Activated CD8-positive, alpha-beta T cell treated with anti-CD3 and anti-CD28 coated beads, Interleukin-2, amount 10 ng/mL, durations not matched to agents 7 days and 5 days (primary cell): ENCODE data around the gene METTL22. TPM values are rescaled to one million over a fixed set of nuclear protein-coding genes. Genes with fewer than 3 reads are reported as not detected.

Experiments used
- ATAC-seq: fragments of 150-1000 bp; cut with Tn5 transposase; one replicate; pipeline ENCODE4 v1.10.0; 2021; ENCODE audit warnings: moderate library complexity
- CTCF ChIA-PET: fragments of 350-600 bp; sonication (Branson Sonifier 250); formaldehyde crosslinking; loops from one replicate; lab custom pipeline; 2021; ENCODE audit warnings: antibody characterized with exemption; lab: Charles Lee
- POLR2A ChIA-PET: fragments of 350-600 bp; sonication (Branson Sonifier 250); formaldehyde crosslinking; loops from one replicate; lab custom pipeline; 2021; ENCODE audit warnings: antibody characterized with exemption; lab: Charles Lee
- DNase-seq: peaks from one replicate; pipeline ENCODE4 v3.0.0-alpha.2; 2020
- H3K27ac Mint-ChIP-seq: one replicate; pipeline ENCODE4 v1.8.0; 2021; ENCODE audit warnings: mild to moderate bottlenecking, mixed read lengths
- H3K27me3 Mint-ChIP-seq: one replicate; pipeline ENCODE4 v1.8.0; 2021; ENCODE audit warnings: low read depth, mixed read lengths
- H3K36me3 Mint-ChIP-seq: one replicate; pipeline ENCODE4 v1.8.0; 2021; ENCODE audit warnings: low read depth, mixed read lengths
- H3K4me1 Mint-ChIP-seq: one replicate; pipeline ENCODE4 v1.8.0; 2021; ENCODE audit warnings: low read depth, mixed read lengths
- H3K4me3 Mint-ChIP-seq: one replicate; pipeline ENCODE4 v1.8.0; 2021; ENCODE audit warnings: mild to moderate bottlenecking, mixed read lengths
- H3K9me3 Mint-ChIP-seq: one replicate; pipeline ENCODE4 v1.8.0; 2022; ENCODE audit warnings: mixed read lengths; ENCODE audit not compliant: insufficient read depth
- total RNA-seq, 2 experiments: library from RNA; stranded (reverse); gene quantifications; one replicate each; pipeline ENCODE4 v1.2.3, GENCODE V29; 2021

METTL22 gene
- total RNA-seq, 2 experiments from 2014 or later, result 26.7 to 27.4 TPM

GRCh38 chr16:8656376-8656775 is 34.9 kb downstream of the METTL22 start:
- no peaks in the 10 kb centered on the region for H3K9me3 Mint-ChIP-seq
- no peaks in the 10 kb centered on the region for H3K36me3 Mint-ChIP-seq
- ChIA-PET POLR2A (no interaction called here), CTCF (interaction anchor here (1.3 to 2.3 kb wide), 2 partner anchors 10 to 223 kb away, joined by 3 to 9 read pairs; no protein-coding TSS in a partner anchor)
- ATAC-seq (no peak), DNase-seq (no peak)
- H3K4me3 Mint-ChIP-seq, result no peak overlapping the region
- peaks cover 8% of the 10 kb centered on the region for H3K4me1 Mint-ChIP-seq
- no peak overlapping the region for H3K27ac Mint-ChIP-seq
- no peaks in the 10 kb centered on the region for H3K27me3 Mint-ChIP-seq

- H3K27me3 Mint-ChIP-seq, result no peaks in the 10 kb centered on the region
- ChIA-PET POLR2A (no interaction called here), CTCF (interaction anchor here (1.0 to 2.7 kb wide), 5 partner anchors 15 to 348 kb away, joined by 3 to 10 read pairs (median 3); no protein-coding TSS in a partner anchor)
- H3K27ac Mint-ChIP-seq, result no peak overlapping the region
- ATAC-seq, result peak; percentile 70
- DNase-seq, result peak; percentile 61
- H3K4me1 Mint-ChIP-seq, result no peaks in the 10 kb centered on the region
- H3K36me3 Mint-ChIP-seq, result no peaks in the 10 kb centered on the region
- H3K4me3 Mint-ChIP-seq, result no peak overlapping the region
- no peaks in the 10 kb centered on the region for H3K9me3 Mint-ChIP-seq
Measured at GRCh38 chr16:8660841-8661301, 39.4 kb downstream of the METTL22 start.

- DNase-seq (no peak), ATAC-seq (no peak)
- POLR2A ChIA-PET, result no interaction called here
- Mint-ChIP-seq H3K27me3 (no peaks in the 10 kb centered on the region), H3K27ac (no peak overlapping the region), H3K4me3 (no peak overlapping the region), H3K9me3 (no peaks in the 10 kb centered on the region), H3K4me1 (no peaks in the 10 kb centered on the region), H3K36me3 (no peaks in the 10 kb centered on the region)
- CTCF ChIA-PET, result interaction anchor here (1.0 to 1.4 kb wide), 4 partner anchors 14 to 219 kb away, joined by 3 read pairs; no protein-coding TSS in a partner anchor
Measured at GRCh38 chr16:8661703-8662102, 40.2 kb downstream of the METTL22 start.

GRCh38 chr16:8663192-8664089 is 41.9 kb downstream of the METTL22 start:
- no peaks in the 10 kb centered on the region for H3K27me3 Mint-ChIP-seq
- no peak for DNase-seq
- H3K4me3 Mint-ChIP-seq, result no peak overlapping the region
- no peaks in the 10 kb centered on the region for H3K9me3 Mint-ChIP-seq
- no peak for ATAC-seq
- no peak overlapping the region for H3K27ac Mint-ChIP-seq
- no peaks in the 10 kb centered on the region for H3K36me3 Mint-ChIP-seq
- CTCF ChIA-PET, result interaction anchor here (0.8 to 1.3 kb wide), 2 partner anchors 19 to 217 kb away, joined by 3 to 4 read pairs; no protein-coding TSS in a partner anchor
- POLR2A ChIA-PET, result interaction anchor here (0.7 kb wide), 1 partner anchor 227 kb away, joined by 4 read pairs; no protein-coding TSS in a partner anchor
- H3K4me1 Mint-ChIP-seq, result no peaks in the 10 kb centered on the region

GRCh38 chr16:8665529-8665928 is 44.0 kb downstream of the METTL22 start:
- Mint-ChIP-seq H3K4me3 (no peak overlapping the region), H3K27me3 (no peaks in the 10 kb centered on the region), H3K4me1 (no peaks in the 10 kb centered on the region), H3K27ac (no peak overlapping the region), H3K36me3 (no peaks in the 10 kb centered on the region), H3K9me3 (no peaks in the 10 kb centered on the region)
- POLR2A ChIA-PET, result no interaction called here
- CTCF ChIA-PET, result interaction anchor here (0.7 kb wide), 1 partner anchor 215 kb away, joined by 3 read pairs; no protein-coding TSS in a partner anchor
- no peak for ATAC-seq
- no peak for DNase-seq

DNA sequence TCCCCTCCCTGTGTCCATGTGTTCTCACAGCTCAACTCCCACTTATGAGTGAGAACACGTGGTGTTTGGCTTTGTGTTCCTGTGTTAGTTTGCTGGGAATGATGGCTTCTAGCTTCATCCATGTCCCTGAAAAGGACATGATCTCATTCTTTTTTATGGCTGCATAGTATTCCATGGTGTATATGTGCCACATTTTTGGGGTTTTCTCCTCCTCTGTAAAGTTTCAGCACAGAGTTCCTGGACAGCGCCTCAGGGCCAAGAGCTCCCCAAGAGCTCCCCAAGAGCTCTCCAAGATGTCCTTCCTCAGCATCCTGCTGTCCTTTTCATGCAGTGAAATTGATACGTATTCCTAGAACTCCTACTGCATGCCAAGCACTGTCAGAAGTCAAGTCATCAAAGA is 46.0 kb downstream of the METTL22 start:
- no peaks in the 10 kb centered on the region for H3K27me3 Mint-ChIP-seq
- no peak for DNase-seq
- ChIA-PET POLR2A (no interaction called here), CTCF (interaction anchor here (0.8 kb wide), 1 partner anchor 13 kb away, joined by 3 read pairs; no protein-coding TSS in a partner anchor)
- ATAC-seq, result no peak
- H3K4me1 Mint-ChIP-seq, result no peaks in the 10 kb centered on the region
- H3K27ac Mint-ChIP-seq, result no peak overlapping the region
- no peak overlapping the region for H3K4me3 Mint-ChIP-seq
- H3K9me3 Mint-ChIP-seq, result no peaks in the 10 kb centered on the region
- H3K36me3 Mint-ChIP-seq, result no peaks in the 10 kb centered on the region

GRCh38 chr16:8668113-8668512 is 46.6 kb downstream of the METTL22 start:
- Mint-ChIP-seq H3K27me3 (no peaks in the 10 kb centered on the region), H3K36me3 (no peaks in the 10 kb centered on the region), H3K9me3 (no peaks in the 10 kb centered on the region), H3K27ac (no peak overlapping the region), H3K4me3 (no peak overlapping the region), H3K4me1 (no peaks in the 10 kb centered on the region)
- no peak for DNase-seq
- CTCF ChIA-PET, result interaction anchor here (0.8 kb wide), 2 partner anchors 14 to 212 kb away, joined by 3 read pairs; no protein-coding TSS in a partner anchor
- no peak for ATAC-seq
- POLR2A ChIA-PET, result no interaction called here

DNA sequence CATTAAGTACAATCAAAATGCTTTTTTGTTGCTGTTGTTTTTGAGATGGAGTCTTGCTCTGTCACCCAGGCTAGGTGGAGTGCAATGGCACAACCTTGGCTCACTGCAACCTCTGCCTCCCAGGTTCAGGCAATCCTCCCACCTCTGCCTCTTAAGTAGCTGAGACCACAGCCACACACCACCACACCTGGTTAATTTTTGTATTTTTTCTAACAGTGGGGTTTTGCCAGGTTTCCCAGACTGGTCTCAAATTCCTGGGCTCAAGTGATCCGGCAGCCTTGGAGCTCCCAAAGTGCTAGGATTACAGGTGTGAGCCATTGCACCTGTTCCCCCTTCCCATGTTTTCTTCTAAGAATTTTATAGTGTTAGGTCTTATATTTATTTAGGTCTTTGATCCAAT is 48.0 kb downstream of the METTL22 start:
- DNase-seq (no peak), ATAC-seq (no peak)
- H3K4me3 Mint-ChIP-seq, result no peak overlapping the region
- no peaks in the 10 kb centered on the region for H3K9me3 Mint-ChIP-seq
- peaks cover 5% of the 10 kb centered on the region for H3K4me1 Mint-ChIP-seq
- H3K27me3 Mint-ChIP-seq, result no peaks in the 10 kb centered on the region
- H3K27ac Mint-ChIP-seq, result no peak overlapping the region
- CTCF ChIA-PET, result interaction anchor here (1.8 kb wide), 1 partner anchor 25 kb away, joined by 5 read pairs; no protein-coding TSS in a partner anchor
- POLR2A ChIA-PET, result no interaction called here
- no peaks in the 10 kb centered on the region for H3K36me3 Mint-ChIP-seq

GRCh38 chr16:8670014-8670560 is 48.6 kb downstream of the METTL22 start:
- peaks cover 9% of the 10 kb centered on the region for H3K4me1 Mint-ChIP-seq
- ATAC-seq, result no peak
- ChIA-PET POLR2A (interaction anchor here (1.2 kb wide), 1 partner anchor 127 kb away, joined by 3 read pairs; no protein-coding TSS in a partner anchor), CTCF (interaction anchor here (1.1 to 1.8 kb wide), 2 partner anchors 26 to 203 kb away, joined by 3 to 5 read pairs; no protein-coding TSS in a partner anchor)
- H3K27ac Mint-ChIP-seq, result no peak overlapping the region
- H3K27me3 Mint-ChIP-seq, result no peaks in the 10 kb centered on the region
- H3K4me3 Mint-ChIP-seq, result no peak overlapping the region
- no peaks in the 10 kb centered on the region for H3K9me3 Mint-ChIP-seq
- H3K36me3 Mint-ChIP-seq, result no peaks in the 10 kb centered on the region
- DNase-seq, result no peak

GRCh38 chr16:8673611-8674412 is 52.3 kb downstream of the METTL22 start:
- peak overlapping the region; percentile 66 for H3K4me3 Mint-ChIP-seq
- ATAC-seq (no peak), DNase-seq (no peak)
- H3K27ac Mint-ChIP-seq, result no peak overlapping the region
- ChIA-PET POLR2A (interaction anchor here (0.6 kb wide), 3 partner anchors 26 to 194 kb away, joined by 3 to 5 read pairs (median 3); no protein-coding TSS in a partner anchor), CTCF (interaction anchor here (1.2 to 2.7 kb wide), 3 partner anchors 30 to 107 kb away, joined by 3 to 7 read pairs (median 4); no protein-coding TSS in a partner anchor)
- no peaks in the 10 kb centered on the region for H3K27me3 Mint-ChIP-seq
- no peaks in the 10 kb centered on the region for H3K9me3 Mint-ChIP-seq
- no peaks in the 10 kb centered on the region for H3K36me3 Mint-ChIP-seq
- peaks cover 19% of the 10 kb centered on the region for H3K4me1 Mint-ChIP-seq
